H1 (cell line): Measurements from ENCODE around the gene SH2B3. TPM values are rescaled to one million over a fixed set of nuclear protein-coding genes. Genes with fewer than 3 reads are reported as not detected.

Source experiments
- CTCF ChIA-PET: fragments of 300-600 bp; sonication (Branson Sonifier 250); formaldehyde crosslinking; loops from one replicate; lab custom pipeline; 2021; ENCODE audit not compliant: partially characterized antibody; lab: Charles Lee
- POLR2A ChIA-PET: fragments of 300-600 bp; sonication (Branson Sonifier 250); formaldehyde crosslinking; loops from one replicate; lab custom pipeline; 2021; ENCODE audit warnings: inconsistent platforms; ENCODE audit not compliant: partially characterized antibody; lab: Charles Lee
- DNase-seq, 2 experiments: peaks; one replicate each; pipeline versions ENCODE4 v3.0.0 to v3.0.0-alpha.2; 2010 to 2022; ENCODE audit warnings: low spot score in 2 of 2, low read depth in 1 of 2, mixed read lengths in 1 of 2
- FAIRE-seq: peaks from 2 replicates; lab custom pipeline; 2011; peaks lifted over from hg19 to GRCh38; lab: Jason Lieb, UNC
- H2AFZ ChIP-seq: 2 replicates; pipeline ENCODE4 v1.8.1; 2012; ENCODE audit warnings: low read length, inconsistent platforms
- H2AK5ac ChIP-seq: 2 replicates; pipeline ENCODE4 v1.6.1; 2013; ENCODE audit warnings: low read depth, low read length
- H2BK120ac ChIP-seq: replicated peaks from 2 replicates; pipeline ENCODE3; 2013; ENCODE audit warnings: low read depth, low read length, inconsistent platforms
- H2BK12ac ChIP-seq: 2 replicates; pipeline ENCODE4 v1.6.1; 2013; ENCODE audit warnings: low read depth, low read length
- H2BK15ac ChIP-seq: 2 replicates; pipeline ENCODE4 v1.6.1; 2013; ENCODE audit warnings: low read length
- H2BK20ac ChIP-seq: 2 replicates; pipeline ENCODE4 v1.6.1; 2013; ENCODE audit warnings: low read length
- H2BK5ac ChIP-seq: 2 replicates; pipeline ENCODE4 v1.6.1; 2013; ENCODE audit warnings: low read depth, low read length
- H3K14ac ChIP-seq: 2 replicates; pipeline ENCODE4 v1.6.1; 2013; ENCODE audit warnings: inconsistent platforms; ENCODE audit not compliant: insufficient read length
- H3K18ac ChIP-seq: 2 replicates; pipeline ENCODE4 v1.6.1; 2013; ENCODE audit warnings: low read length; ENCODE audit errors: extremely low read depth
- H3K23ac ChIP-seq: 2 replicates; pipeline ENCODE4 v1.6.1; 2013; ENCODE audit warnings: inconsistent platforms; ENCODE audit not compliant: insufficient read length
- H3K23me2 ChIP-seq: 2 replicates; pipeline ENCODE4 v1.6.1; 2013; ENCODE audit warnings: low read depth, low read length
- H3K27ac ChIP-seq: 2 replicates; pipeline ENCODE4 v1.6.1; 2011; ENCODE audit warnings: low read depth, low read length, inconsistent platforms
- H3K27me3 ChIP-seq, 4 experiments: replicated peaks in 1 of 4; 1 replicate in 1 of 4; 2 replicates in 3 of 4; pipeline versions ENCODE4 v1.6.1 to v1.8.1; 2011 to 2013; ENCODE audit warnings: low read length in 3 of 4, mild to moderate bottlenecking in 3 of 4, inconsistent platforms in 2 of 4, mixed read lengths in 2 of 4, moderate library complexity in 1 of 4; ENCODE audit not compliant: control insufficient read depth in 3 of 4, insufficient read depth in 3 of 4; ENCODE audit errors: extremely low read depth in 1 of 4
- H3K36me3 ChIP-seq, 4 experiments: 2 replicates each; pipeline versions ENCODE4 v1.6.1 to v1.8.1; 2011 to 2013; ENCODE audit warnings: mild to moderate bottlenecking in 4 of 4, low read length in 3 of 4, moderate library complexity in 2 of 4, control low read depth in 1 of 4, inconsistent platforms in 1 of 4; ENCODE audit not compliant: insufficient read depth in 4 of 4, control insufficient read depth in 2 of 4
- H3K4ac ChIP-seq: replicated peaks from 2 replicates; pipeline ENCODE3; 2013; ENCODE audit warnings: low read length, low read depth, mixed read lengths, inconsistent platforms; ENCODE audit not compliant: insufficient read length
- H3K4me1 ChIP-seq, 4 experiments: replicated peaks in 1 of 4; 1 replicate in 1 of 4; 2 replicates in 3 of 4; pipeline versions ENCODE4 v1.6.1 to v1.8.1; 2011 to 2013; ENCODE audit warnings: low read length in 3 of 4, inconsistent platforms in 2 of 4, mixed read lengths in 1 of 4; ENCODE audit not compliant: insufficient read depth in 4 of 4, control insufficient read depth in 3 of 4
- H3K4me2 ChIP-seq, 2 experiments: 2 replicates each; pipeline versions ENCODE4 v1.6.1 to v1.8.1; 2011 to 2013; ENCODE audit warnings: low read depth in 2 of 2, low read length in 2 of 2, control low read depth in 1 of 2, inconsistent platforms in 1 of 2, mild to moderate bottlenecking in 1 of 2; ENCODE audit not compliant: insufficient read depth in 1 of 2
- H3K4me3 ChIP-seq, 4 experiments: fragments of 200-600, 300-600 bp in 1 of 4; sonication (generic), shearing (Covaris generic), sonication (Bioruptor Twin) in 1 of 4; 2 replicates each; pipeline versions ENCODE4 v1.5.1 to v1.8.1; 2011 to 2016; ENCODE audit warnings: low read length in 4 of 4, low read depth in 3 of 4, control low read depth in 2 of 4, inconsistent platforms in 2 of 4, mild to moderate bottlenecking in 2 of 4, mixed read lengths in 1 of 4, moderate library complexity in 1 of 4; ENCODE audit not compliant: insufficient read depth in 2 of 4; ENCODE audit errors: extremely low read depth in 1 of 4
- H3K56ac ChIP-seq: replicated peaks from 2 replicates; pipeline ENCODE3; 2013; ENCODE audit warnings: low read depth, mild to moderate bottlenecking, mixed read lengths, low read length, inconsistent platforms; ENCODE audit not compliant: insufficient read length
- H3K79me1 ChIP-seq: 2 replicates; pipeline ENCODE4 v1.6.1; 2013; ENCODE audit warnings: low read depth, low read length, control low read depth
- H3K79me2 ChIP-seq, 2 experiments: 2 replicates each; pipeline versions ENCODE4 v1.6.1 to v1.8.1; 2012 to 2013; ENCODE audit warnings: low read length in 2 of 2, mild to moderate bottlenecking in 2 of 2, inconsistent platforms in 1 of 2; ENCODE audit not compliant: insufficient read depth in 2 of 2, control insufficient read depth in 1 of 2
- H3K9ac ChIP-seq, 4 experiments: replicated peaks in 1 of 4; 1 replicate in 1 of 4; 2 replicates in 3 of 4; pipeline versions ENCODE4 v1.6.1 to v1.8.1; 2011 to 2013; ENCODE audit warnings: low read depth in 3 of 4, low read length in 3 of 4, control low read depth in 2 of 4, mild to moderate bottlenecking in 2 of 4, moderate library complexity in 2 of 4, inconsistent platforms in 1 of 4; ENCODE audit errors: extremely low read depth in 1 of 4
- H3K9me3 ChIP-seq, 2 experiments: 2 replicates each; pipeline versions ENCODE4 v1.6.1 to v1.8.1; 2012 to 2013; ENCODE audit warnings: mild to moderate bottlenecking in 2 of 2, moderate library complexity in 2 of 2, control low read depth in 1 of 2, inconsistent platforms in 1 of 2, low read depth in 1 of 2, low read length in 1 of 2, mixed read lengths in 1 of 2; ENCODE audit not compliant: insufficient read depth in 2 of 2
- H4K20me1 ChIP-seq, 2 experiments: replicated peaks in 1 of 2; 2 replicates each; pipeline versions ENCODE3 to v1.8.1; 2011 to 2013; ENCODE audit warnings: inconsistent platforms in 2 of 2, low read length in 2 of 2, mild to moderate bottlenecking in 1 of 2; ENCODE audit not compliant: insufficient read depth in 2 of 2, control insufficient read depth in 1 of 2
- H4K5ac ChIP-seq: 2 replicates; pipeline ENCODE4 v1.6.1; 2013; ENCODE audit warnings: low read length, low read depth, mixed read lengths, inconsistent platforms; ENCODE audit not compliant: insufficient read length
- H4K8ac ChIP-seq: 2 replicates; pipeline ENCODE4 v1.8.0; 2013; ENCODE audit warnings: mild to moderate bottlenecking, moderate library complexity, low read length, inconsistent platforms; ENCODE audit not compliant: insufficient read depth; ENCODE audit errors: extremely low read depth
- H4K91ac ChIP-seq: replicated peaks from 2 replicates; pipeline ENCODE3; 2013; ENCODE audit warnings: low read length, mixed read lengths, inconsistent platforms; ENCODE audit not compliant: insufficient read length
- ATF2 ChIP-seq: IDR thresholded peaks from 2 replicates; pipeline ENCODE4 v1.6.1; 2012; ENCODE audit warnings: low read length, inconsistent platforms
- POLR2AphosphoS5 ChIP-seq: IDR thresholded peaks from 2 replicates; pipeline ENCODE4 v1.6.1; 2011; ENCODE audit warnings: low read depth, low read length
- WGBS, 2 experiments: shearing (Covaris generic) in 1 of 2; methylation state at CpG; one replicate each; pipeline versions ENCODE4 v1.1.6 to v1.1.7; 2013 to 2015; ENCODE audit warnings: low lambda C conversion rate in 2 of 2, mixed read lengths in 2 of 2, inconsistent platforms in 1 of 2, low coverage in 1 of 2, missing lambda C conversion rate in 1 of 2; ENCODE audit not compliant: insufficient replicate concordance in 2 of 2, insufficient coverage in 1 of 2, insufficient read length in 1 of 2; ENCODE audit errors: extremely low coverage in 1 of 2, missing lambda C conversion rate in 1 of 2; 5-methylcytosine and 5-hydroxymethylcytosine counted together
- polyA plus RNA-seq, 7 experiments: library from polyadenylated mRNA; depleted of rRNA in 3 of 7; stranded (reverse) in 5 of 7; unstranded in 2 of 7; fragments of >200 nt in 5 of 7; fragments of 200-250 nt in 2 of 7; gene quantifications; 1 replicate in 5 of 7; 2 replicates in 1 of 7; 4 replicates in 1 of 7; pipeline versions ENCODE4 v1.2.1 to v1.2.3, GENCODE V29; 2011 to 2013; ENCODE audit warnings: missing spikeins in 2 of 7, mixed read lengths in 2 of 7
- total RNA-seq: library from RNA; stranded (reverse); fragmentation: NEBNext Ultra II Directional; extraction: Animal tissue kit (Norgen Biotek cat#: 25700); gene quantifications from 2 replicates; pipeline ENCODE4 v1.2.1, GENCODE V29; 2021

Gene SH2B3
- total and polyA plus RNA-seq, 2 of the 8 experiments (the other 6 are each of a cell fraction or from before 2014, with no cell fraction given) = 20.8 to 34.1 TPM

GRCh38 chr12:111447571-111448265 is 42.0 kb downstream of the SH2B3 start:
- Histone ChIP-seq H2AFZ (no peak overlapping the region), H4K91ac (no peak overlapping the region), H3K4ac (no peak overlapping the region), H3K79me1 (peaks cover 6% of the 10 kb centered on the region; the same call in 1 of the 2 replicates), H3K4me1 (peaks cover 0 to 19% (median 10%) of the 10 kb centered on the region in 4 experiments; a peak in 6 of 7 replicates), H2BK12ac (no peak overlapping the region), H4K20me1 (peaks cover 13 to 18% of the 10 kb centered on the region in 2 experiments), H3K4me3 (no peak overlapping the region), H2BK15ac (no peak overlapping the region), H3K36me3 (peaks cover 15 to 41% (median 38%) of the 10 kb centered on the region in 4 experiments), H2AK5ac (no peak overlapping the region), H3K56ac (no peak overlapping the region), H3K9ac (no peak overlapping the region), H3K79me2 (peaks cover 0 to 6% of the 10 kb centered on the region in 2 experiments; a peak in 1 of 4 replicates), H3K4me2 (no peak overlapping the region), H3K23me2 (no peaks in the 10 kb centered on the region), H2BK20ac (no peak overlapping the region), H3K18ac (no peak overlapping the region), H3K23ac (no peak overlapping the region), H4K8ac (no peak overlapping the region), H3K9me3 (no peaks in the 10 kb centered on the region), H2BK120ac (no peak overlapping the region), H2BK5ac (peak overlapping the region; percentile 30; the same call in 1 of the 2 replicates), H3K27me3 (no peaks in the 10 kb centered on the region), H3K27ac (0 out of 2 replicates have a peak overlapping the region, but pooled peaks have one; percentile 16), H3K14ac (no peak overlapping the region), H4K5ac (no peak overlapping the region)
- DNase-seq (peak in 1 of 2 experiments; percentile 44), FAIRE-seq (no peak)
- POLR2A ChIA-PET = interaction anchor here (1.2 to 7.1 kb wide), 6 partner anchors 10 to 43 kb away, joined by 4 to 64 read pairs (median 15); partner anchors contain the start of gene SH2B3
- peak; percentile 60; the same call in 1 of the 2 replicates for TF ChIP-seq POLR2AphosphoS5
- TF ChIP-seq ATF2 = no peak
- WGBS, 2 experiments = 95% methylated on average over 23 of the region's 28 CpGs; no CpG with 5 or more reads in 1 of the 2 experiments
- CTCF ChIA-PET = interaction anchor here (0.6 to 31.7 kb wide), 5 partner anchors 7 to 85 kb away, joined by 3 to 838 read pairs (median 80); partner anchors contain the start of gene SH2B3
